GM10266 (cell line): ENCODE data around the gene FRYL.

ENCODE experiments used
- DNase-seq: peaks from one replicate; pipeline ENCODE4 v3.0.0; 2012; ENCODE audit errors: extremely low spot score
- TF ChIP-seq, protein P1 (sequence below): IDR thresholded peaks from 2 replicates; pipeline ENCODE4 v1.5.1; 2012; ENCODE audit warnings: mild to moderate bottlenecking, low read depth; ENCODE audit not compliant: control insufficient read depth, insufficient read depth; ENCODE audit errors: missing control alignments

The FRYL gene

DNA sequence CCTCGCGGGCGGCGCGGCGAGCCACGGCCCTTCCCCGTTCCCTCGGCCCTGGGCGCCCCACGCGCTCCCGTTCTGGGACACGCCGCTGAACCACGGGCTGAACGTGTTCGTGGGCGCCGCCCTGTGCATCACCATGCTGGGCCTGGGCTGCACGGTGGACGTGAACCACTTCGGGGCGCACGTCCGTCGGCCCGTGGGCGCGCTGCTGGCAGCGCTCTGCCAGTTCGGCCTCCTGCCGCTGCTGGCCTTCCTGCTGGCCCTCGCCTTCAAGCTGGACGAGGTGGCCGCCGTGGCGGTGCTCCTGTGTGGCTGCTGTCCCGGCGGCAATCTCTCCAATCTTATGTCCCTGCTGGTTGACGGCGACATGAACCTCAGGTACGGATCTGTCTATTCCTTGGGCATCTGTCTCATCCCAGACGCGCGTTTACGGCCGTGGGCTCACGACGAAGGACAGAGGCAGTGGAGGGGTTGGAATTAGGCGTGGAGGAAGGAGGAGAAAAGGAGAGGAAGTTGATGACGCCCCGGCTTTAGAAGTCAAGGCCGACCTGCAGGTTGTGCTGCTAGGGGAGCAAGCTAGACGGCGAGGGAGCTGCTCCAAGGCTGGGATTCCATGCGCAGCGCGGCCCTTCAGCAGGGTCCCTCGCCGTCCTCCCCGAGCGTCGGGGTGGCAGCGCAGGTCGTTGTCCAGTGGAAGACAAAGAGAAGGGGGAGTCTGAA, 296.1 kb downstream of the FRYL start:
- DNase-seq: no peak

DNA sequence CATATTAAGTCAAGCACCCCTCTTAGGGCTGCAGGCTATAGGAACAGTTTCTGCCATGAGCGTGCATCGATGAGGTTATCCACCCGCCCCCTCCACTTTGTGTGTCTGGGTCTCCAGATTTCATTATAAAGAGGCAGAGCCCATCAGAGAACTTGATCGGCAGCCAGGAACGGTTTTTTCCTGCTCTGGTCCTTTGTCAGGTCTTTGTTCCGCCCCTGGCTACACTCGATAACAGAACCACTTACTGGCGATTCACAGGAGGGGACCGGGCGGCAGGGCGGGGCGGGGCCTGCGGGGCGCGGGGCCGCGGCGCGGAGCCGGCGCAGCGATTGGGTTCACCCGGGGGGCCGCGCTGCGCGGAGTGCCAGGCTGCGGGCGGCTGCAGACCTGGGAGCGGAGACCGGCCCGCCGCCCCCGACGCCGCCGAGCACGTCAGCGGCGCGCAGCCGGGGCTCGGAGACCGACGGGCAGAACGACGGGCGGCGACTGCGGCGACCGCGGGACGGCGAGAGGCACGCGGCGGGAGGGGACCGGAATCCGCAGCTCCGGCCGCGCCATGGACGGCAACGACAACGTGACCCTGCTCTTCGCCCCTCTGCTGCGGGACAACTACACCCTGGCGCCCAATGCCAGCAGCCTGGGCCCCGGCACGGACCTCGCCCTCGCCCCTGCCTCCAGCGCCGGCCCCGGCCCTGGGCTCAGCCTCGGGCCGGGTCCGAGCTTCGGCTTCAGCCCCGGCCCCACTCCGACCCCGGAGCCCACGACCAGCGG, 296.9 kb downstream of the FRYL start, which contains the start of gene SLC10A4:
Gene SLC10A4, plus strand, starts transcription at position 338 of the 771 bp plus-strand sequence. Its CDS starts 219 bp downstream, at position 557.
- TF ChIP-seq, protein P1, sequence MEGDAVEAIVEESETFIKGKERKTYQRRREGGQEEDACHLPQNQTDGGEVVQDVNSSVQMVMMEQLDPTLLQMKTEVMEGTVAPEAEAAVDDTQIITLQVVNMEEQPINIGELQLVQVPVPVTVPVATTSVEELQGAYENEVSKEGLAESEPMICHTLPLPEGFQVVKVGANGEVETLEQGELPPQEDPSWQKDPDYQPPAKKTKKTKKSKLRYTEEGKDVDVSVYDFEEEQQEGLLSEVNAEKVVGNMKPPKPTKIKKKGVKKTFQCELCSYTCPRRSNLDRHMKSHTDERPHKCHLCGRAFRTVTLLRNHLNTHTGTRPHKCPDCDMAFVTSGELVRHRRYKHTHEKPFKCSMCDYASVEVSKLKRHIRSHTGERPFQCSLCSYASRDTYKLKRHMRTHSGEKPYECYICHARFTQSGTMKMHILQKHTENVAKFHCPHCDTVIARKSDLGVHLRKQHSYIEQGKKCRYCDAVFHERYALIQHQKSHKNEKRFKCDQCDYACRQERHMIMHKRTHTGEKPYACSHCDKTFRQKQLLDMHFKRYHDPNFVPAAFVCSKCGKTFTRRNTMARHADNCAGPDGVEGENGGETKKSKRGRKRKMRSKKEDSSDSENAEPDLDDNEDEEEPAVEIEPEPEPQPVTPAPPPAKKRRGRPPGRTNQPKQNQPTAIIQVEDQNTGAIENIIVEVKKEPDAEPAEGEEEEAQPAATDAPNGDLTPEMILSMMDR: no peak
- DNase-seq: peak; percentile 59

More for the DNA sequence above, 296.1 kb downstream of the FRYL start:
- TF ChIP-seq, protein P1: no peak

DNA sequence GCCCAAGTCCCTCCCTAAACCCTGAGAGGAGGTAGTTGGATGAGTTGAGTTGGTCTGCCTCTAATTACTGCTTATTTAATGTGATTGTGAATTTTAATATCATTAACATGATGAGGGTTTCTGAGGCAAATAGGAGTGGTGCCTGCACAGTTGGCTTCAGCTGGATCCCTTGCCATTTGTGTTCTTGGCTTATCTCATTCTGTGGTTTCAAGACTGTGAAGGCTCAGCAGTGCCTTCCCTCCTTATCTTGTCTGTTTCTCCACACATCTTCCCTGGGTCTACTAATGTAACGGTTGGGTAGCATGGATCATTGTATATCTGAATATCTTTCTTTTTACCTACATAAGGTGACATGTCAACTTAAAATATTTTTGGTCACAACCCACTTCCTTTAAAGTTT, 298.5 kb downstream of the FRYL start:
- TF ChIP-seq, protein P1: no peak
- DNase-seq: no peak

DNA sequence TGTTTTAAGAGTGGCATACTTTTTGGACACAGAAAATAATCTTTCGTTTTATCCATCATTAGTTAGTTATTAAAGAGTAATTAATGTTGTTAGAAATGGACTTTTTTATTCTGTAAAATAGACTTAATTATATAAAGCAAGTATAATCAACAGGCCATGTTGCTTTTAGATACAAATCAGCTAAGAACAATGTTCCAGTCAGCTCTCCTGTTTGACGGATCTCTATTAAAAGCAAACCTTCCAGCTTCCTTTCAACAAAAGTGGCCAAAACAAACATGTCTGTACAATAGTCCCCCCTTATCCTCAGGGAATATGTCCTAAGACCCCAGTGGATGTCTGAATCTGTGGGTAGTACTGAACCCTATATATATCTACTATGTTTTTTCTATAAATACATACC, 301.8 kb downstream of the FRYL start:
- no peak for DNase-seq
- TF ChIP-seq, protein P1: no peak

DNA sequence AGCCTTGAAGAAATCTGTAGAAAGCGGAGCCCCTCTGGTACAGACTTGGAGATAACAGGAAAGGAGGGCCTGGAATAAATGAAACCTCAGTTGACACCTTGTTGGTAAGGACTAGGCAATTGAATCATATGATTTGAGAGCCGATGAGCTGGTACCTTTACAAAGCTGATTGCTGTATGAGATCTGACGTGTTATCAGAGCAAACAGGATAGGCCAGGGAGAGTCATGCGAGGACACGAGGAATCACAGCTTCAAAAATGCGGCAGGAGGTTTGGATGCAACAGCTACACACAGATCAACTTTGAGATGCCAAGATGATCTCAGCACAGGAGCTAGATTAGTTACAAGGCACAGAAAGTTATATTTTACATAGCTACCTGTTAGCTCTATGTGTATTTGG, 304.3 kb downstream of the FRYL start:
- no peak for DNase-seq

DNA sequence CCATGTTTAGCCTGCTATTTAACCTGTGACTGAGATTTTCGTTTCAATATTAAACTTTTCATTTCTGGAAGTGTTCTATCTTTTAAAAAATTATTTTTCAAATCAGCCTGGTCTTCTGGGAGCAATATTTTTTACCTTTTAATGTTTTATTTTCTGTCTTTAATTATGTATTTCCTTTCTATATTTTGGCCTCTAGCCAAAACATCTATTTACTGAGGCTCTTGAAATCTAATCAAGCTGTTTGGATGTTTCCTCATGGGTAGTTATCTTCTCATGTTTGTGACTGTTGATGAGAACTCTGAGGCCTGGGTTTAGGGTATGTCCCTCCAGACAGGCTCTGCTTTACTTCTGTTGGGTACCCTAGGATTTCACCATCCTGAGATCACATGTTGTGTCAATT, 307.3 kb downstream of the FRYL start:
- DNase-seq: no peak
- TF ChIP-seq, protein P1: no peak

More for the DNA sequence above, 304.3 kb downstream of the FRYL start:
- TF ChIP-seq, protein P1: no peak

DNA sequence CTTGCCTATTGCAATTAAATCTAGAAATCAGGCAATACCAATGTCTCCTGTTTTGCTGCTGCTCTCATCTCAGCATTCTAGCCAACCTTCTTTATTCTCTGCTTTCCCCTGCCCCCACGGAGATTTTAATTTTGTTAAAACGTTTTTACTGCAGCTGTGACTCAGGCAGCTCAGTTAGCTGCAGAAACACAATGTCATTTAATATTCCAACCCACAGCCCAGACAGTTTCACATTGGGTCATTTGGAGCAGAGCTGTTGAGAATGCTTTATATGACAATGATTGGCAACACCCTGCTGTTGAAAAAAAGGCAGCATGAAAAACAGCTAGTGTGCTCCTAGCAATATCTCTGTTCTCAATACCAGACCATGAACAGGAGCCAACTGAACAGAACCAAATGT, 309.5 kb downstream of the FRYL start:
- TF ChIP-seq, protein P1: no peak
- no peak for DNase-seq
